Caco-2 (cell line): ENCODE data around the gene ARHGEF7. TPM values are rescaled to one million over a fixed set of nuclear protein-coding genes. Genes with fewer than 3 reads are reported as not detected.

Source experiments
- BruUV-seq: library from RNA; stranded (reverse); fragments of 400-500 nt; replicated peaks from 2 replicates; lab custom pipeline; 2021; lab: Mats Ljungman, UMichigan
- CTCF ChIA-PET: fragments of 300-600 bp; sonication (Branson Sonifier 250); formaldehyde crosslinking; loops from one replicate; lab custom pipeline; 2022; ENCODE audit warnings: antibody characterized with exemption; lab: Charles Lee
- POLR2A ChIA-PET: fragments of 300-600 bp; sonication (Branson Sonifier 250); formaldehyde crosslinking; loops from one replicate; lab custom pipeline; 2022; ENCODE audit warnings: antibody characterized with exemption; lab: Charles Lee
- DNase-seq, 2 experiments: peaks; one replicate each; pipeline versions ENCODE4 v3.0.0 to v3.0.0-alpha.2; 2020 to 2022
- H3K27me3 ChIP-seq: replicated peaks from 2 replicates; pipeline ENCODE4 v1.6.0; 2011; ENCODE audit warnings: low read length; ENCODE audit not compliant: control insufficient read depth, insufficient read depth
- H3K36me3 ChIP-seq: 2 replicates; pipeline ENCODE4 v1.5.1; 2011; ENCODE audit warnings: low read length; ENCODE audit not compliant: control insufficient read depth, insufficient read depth
- H3K4me1 ChIP-seq: fragments of 250-450 bp; sonication (Bioruptor Pico); 2 replicates; pipeline ENCODE4 v1.5.1; 2020; ENCODE audit warnings: mild to moderate bottlenecking
- H3K4me3 ChIP-seq: 2 replicates; pipeline ENCODE4 v1.5.1; 2011; ENCODE audit warnings: low read depth, mild to moderate bottlenecking, control low read depth, low read length
- H3K9me3 ChIP-seq: fragments of 250-450 bp; sonication (Bioruptor Pico); 2 replicates; pipeline ENCODE4 v1.5.1; 2020; ENCODE audit warnings: mild to moderate bottlenecking, moderate library complexity
- H3K27ac Mint-ChIP-seq: one replicate; pipeline ENCODE4 v1.8.0; 2022; ENCODE audit warnings: mixed read lengths; ENCODE audit not compliant: unreplicated experiment
- H3K27me3 Mint-ChIP-seq: one replicate; pipeline ENCODE4 v1.8.0; 2022; ENCODE audit warnings: mixed read lengths; ENCODE audit not compliant: insufficient read depth, unreplicated experiment
- H3K36me3 Mint-ChIP-seq: one replicate; pipeline ENCODE4 v1.8.0; 2022; ENCODE audit warnings: mild to moderate bottlenecking, mixed read lengths; ENCODE audit not compliant: insufficient read depth, unreplicated experiment
- H3K4me1 Mint-ChIP-seq: one replicate; pipeline ENCODE4 v1.8.0; 2022; ENCODE audit warnings: low read depth, mixed read lengths; ENCODE audit not compliant: unreplicated experiment
- H3K4me3 Mint-ChIP-seq: one replicate; pipeline ENCODE4 v1.8.0; 2022; ENCODE audit warnings: mild to moderate bottlenecking, moderate library complexity, mixed read lengths; ENCODE audit not compliant: unreplicated experiment
- H3K9me3 Mint-ChIP-seq: one replicate; pipeline ENCODE4 v1.8.0; 2022; ENCODE audit warnings: mixed read lengths; ENCODE audit not compliant: unreplicated experiment
- intact Hi-C: fragments of 100-400 bp; cut with micrococcal nuclease; formaldehyde crosslinking; loops from one replicate; pipeline ENCODE4 v1.10.0; 2022; ENCODE audit not compliant: unreplicated experiment
- total RNA-seq: library from RNA; stranded (reverse); gene quantifications from 2 replicates; pipeline ENCODE4 v1.2.3, GENCODE V29; 2022
- TF ChIP-seq, protein P1 (sequence below), 2 experiments: fragments of 200-600 bp in 1 of 2; IDR thresholded peaks; 1 replicate in 1 of 2; 2 replicates in 1 of 2; pipeline versions ENCODE4 v1.5.1 to v1.8.0; 2011 to 2022; ENCODE audit warnings: antibody characterized with exemption in 1 of 2, control low read depth in 1 of 2, inconsistent platforms in 1 of 2, low read depth in 1 of 2, low read length in 1 of 2, mild to moderate bottlenecking in 1 of 2, moderate library complexity in 1 of 2; ENCODE audit not compliant: insufficient read depth in 1 of 2, severe bottlenecking in 1 of 2, unreplicated experiment in 1 of 2

The ARHGEF7 gene
- total RNA-seq, 1 experiment from 2014 or later: 60.5 TPM

DNA sequence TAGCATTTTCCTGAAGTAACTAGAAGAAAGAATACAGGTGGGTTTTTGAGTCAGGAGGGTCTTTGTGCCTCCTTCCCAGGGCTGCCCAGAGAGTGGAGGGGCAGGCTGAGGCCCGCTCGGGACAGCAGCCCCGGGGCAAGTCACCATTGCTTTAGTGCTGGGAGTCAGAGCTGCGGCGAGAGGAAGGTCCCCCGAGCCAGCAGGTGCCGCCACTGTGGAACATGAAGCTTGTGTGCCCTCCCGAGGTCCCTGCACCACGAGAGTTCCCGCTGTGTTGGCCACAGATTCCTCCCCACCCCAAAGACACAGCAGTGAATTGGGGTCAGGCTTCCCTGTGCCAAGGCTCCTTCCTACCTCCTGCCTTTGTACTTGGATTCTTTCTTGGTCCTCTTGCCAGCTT lies 154.4 kb downstream of the ARHGEF7 start:
- CTCF ChIA-PET: interaction anchor here (0.6 kb wide), 1 partner anchor 29 kb away, joined by 6 read pairs; no protein-coding TSS in a partner anchor
- Histone ChIP-seq H3K4me1 (no peaks in the 10 kb centered on the region), H3K36me3 (no peaks in the 10 kb centered on the region), H3K4me3 (no peak overlapping the region), H3K27me3 (no peaks in the 10 kb centered on the region), H3K9me3 (no peaks in the 10 kb centered on the region)
- H3K4me1 Mint-ChIP-seq: no peaks in the 10 kb centered on the region
- POLR2A ChIA-PET: no interaction called here
- H3K4me3 Mint-ChIP-seq: no peak overlapping the region
- no peak overlapping the region for H3K27ac Mint-ChIP-seq
- no peaks in the 10 kb centered on the region for H3K9me3 Mint-ChIP-seq
- no peak for DNase-seq
- TF ChIP-seq, protein P1, sequence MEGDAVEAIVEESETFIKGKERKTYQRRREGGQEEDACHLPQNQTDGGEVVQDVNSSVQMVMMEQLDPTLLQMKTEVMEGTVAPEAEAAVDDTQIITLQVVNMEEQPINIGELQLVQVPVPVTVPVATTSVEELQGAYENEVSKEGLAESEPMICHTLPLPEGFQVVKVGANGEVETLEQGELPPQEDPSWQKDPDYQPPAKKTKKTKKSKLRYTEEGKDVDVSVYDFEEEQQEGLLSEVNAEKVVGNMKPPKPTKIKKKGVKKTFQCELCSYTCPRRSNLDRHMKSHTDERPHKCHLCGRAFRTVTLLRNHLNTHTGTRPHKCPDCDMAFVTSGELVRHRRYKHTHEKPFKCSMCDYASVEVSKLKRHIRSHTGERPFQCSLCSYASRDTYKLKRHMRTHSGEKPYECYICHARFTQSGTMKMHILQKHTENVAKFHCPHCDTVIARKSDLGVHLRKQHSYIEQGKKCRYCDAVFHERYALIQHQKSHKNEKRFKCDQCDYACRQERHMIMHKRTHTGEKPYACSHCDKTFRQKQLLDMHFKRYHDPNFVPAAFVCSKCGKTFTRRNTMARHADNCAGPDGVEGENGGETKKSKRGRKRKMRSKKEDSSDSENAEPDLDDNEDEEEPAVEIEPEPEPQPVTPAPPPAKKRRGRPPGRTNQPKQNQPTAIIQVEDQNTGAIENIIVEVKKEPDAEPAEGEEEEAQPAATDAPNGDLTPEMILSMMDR (IDR thresholded peaks at IDR 0.05; ENCODE audit: insufficient read depth in 1 of 2, low read depth in 1 of 2, low read length in 1 of 2, severe bottlenecking in 1 of 2, unreplicated experiment in 1 of 2): no peak
- H3K27me3 Mint-ChIP-seq: no peaks in the 10 kb centered on the region
- intact Hi-C loops: no loop called here
- peaks cover 52% of the 10 kb centered on the region for H3K36me3 Mint-ChIP-seq
- no TSS peak for BruUV-seq

DNA sequence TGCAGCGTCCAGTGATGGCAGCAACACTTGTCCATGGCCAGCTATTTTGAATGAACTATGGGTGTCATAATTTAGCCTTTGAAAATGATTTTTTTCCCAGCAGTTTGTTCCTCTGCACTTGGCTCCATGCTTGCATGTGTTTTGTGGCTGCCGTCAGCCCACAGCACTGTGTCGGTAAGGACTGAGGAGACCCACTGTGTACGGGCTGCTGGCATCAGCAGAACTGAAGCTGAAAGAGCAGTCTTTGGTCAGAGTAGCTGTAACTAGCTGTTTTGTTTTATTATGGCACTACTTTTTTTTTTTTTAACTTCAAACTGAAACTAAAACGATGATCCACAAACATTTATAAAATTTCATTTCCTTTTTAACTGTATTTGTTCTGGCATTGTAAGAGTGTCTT lies 155.0 kb downstream of the ARHGEF7 start:
- H3K4me1 ChIP-seq: no peaks in the 10 kb centered on the region
- peaks cover 51% of the 10 kb centered on the region for H3K36me3 Mint-ChIP-seq
- no peaks in the 10 kb centered on the region for H3K9me3 ChIP-seq
- POLR2A ChIA-PET: no interaction called here
- no peak for DNase-seq
- H3K9me3 Mint-ChIP-seq: no peaks in the 10 kb centered on the region
- no TSS peak for BruUV-seq
- CTCF ChIA-PET: interaction anchor here (0.6 kb wide), 1 partner anchor 29 kb away, joined by 6 read pairs; no protein-coding TSS in a partner anchor
- no peaks in the 10 kb centered on the region for H3K36me3 ChIP-seq
- no peaks in the 10 kb centered on the region for H3K27me3 ChIP-seq
- H3K27me3 Mint-ChIP-seq: no peaks in the 10 kb centered on the region
- intact Hi-C loops: no loop called here
- H3K4me3 Mint-ChIP-seq: no peak overlapping the region
- no peak overlapping the region for H3K4me3 ChIP-seq
- TF ChIP-seq, protein P1 (IDR thresholded peaks at IDR 0.05; ENCODE audit: insufficient read depth in 1 of 2, low read depth in 1 of 2, low read length in 1 of 2, severe bottlenecking in 1 of 2, unreplicated experiment in 1 of 2): no peak
- H3K27ac Mint-ChIP-seq: no peak overlapping the region
- no peaks in the 10 kb centered on the region for H3K4me1 Mint-ChIP-seq

DNA sequence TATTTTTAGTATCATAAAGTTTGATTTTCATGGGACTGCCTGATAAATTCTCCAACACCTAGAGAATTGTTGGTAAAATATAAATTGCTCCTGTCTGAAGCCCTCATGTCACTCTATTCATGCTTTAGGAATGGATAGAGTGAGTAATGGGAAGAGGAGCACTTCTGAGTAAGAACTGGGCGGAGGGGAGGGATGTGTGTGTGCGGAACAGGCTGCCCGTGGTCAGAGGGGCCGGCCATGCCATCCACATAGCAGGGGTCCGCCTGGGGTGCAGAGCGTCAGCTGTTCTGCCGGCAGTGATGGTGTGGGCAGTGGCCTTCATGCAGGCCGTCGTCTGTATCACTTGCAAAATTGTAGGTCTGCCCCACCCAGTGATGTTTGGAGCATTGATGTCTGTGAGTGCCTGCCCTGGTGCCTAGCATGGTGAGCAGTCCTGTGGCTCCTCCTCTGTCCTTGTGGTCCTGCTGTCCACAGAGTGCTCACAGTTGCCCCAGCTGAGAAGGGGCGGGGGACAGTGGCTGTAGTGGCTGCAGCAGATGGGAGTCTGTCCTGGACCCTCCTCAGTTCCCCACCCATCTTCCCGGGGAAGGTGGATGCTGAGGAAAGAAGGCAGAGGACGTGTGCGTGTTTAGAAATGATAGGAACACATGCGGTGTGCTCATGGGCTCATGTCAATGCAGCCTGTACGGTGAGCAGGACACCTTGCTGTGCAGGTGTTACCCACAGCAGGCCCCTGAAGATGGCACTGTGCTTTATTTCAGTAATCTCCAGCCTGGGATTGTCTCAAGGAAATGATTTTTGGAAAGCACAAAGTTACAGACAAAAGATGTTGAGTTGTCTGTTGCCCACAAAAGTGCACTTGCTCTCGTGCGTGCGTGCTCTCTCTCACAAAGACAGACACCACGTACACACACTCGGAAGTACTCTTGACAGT lies 155.9 kb downstream of the ARHGEF7 start:
- Mint-ChIP-seq H3K27ac (no peak overlapping the region), H3K27me3 (no peaks in the 10 kb centered on the region), H3K4me3 (no peak overlapping the region), H3K36me3 (peaks cover 56% of the 10 kb centered on the region), H3K9me3 (no peaks in the 10 kb centered on the region), H3K4me1 (no peaks in the 10 kb centered on the region)
- intact Hi-C loops: no loop called here
- Histone ChIP-seq H3K4me3 (no peak overlapping the region), H3K9me3 (no peaks in the 10 kb centered on the region), H3K27me3 (no peaks in the 10 kb centered on the region), H3K36me3 (peaks cover 5% of the 10 kb centered on the region), H3K4me1 (no peaks in the 10 kb centered on the region)
- CTCF ChIA-PET: no interaction called here
- POLR2A ChIA-PET: no interaction called here
- DNase-seq: no peak
- no TSS peak for BruUV-seq
- TF ChIP-seq, protein P1 (IDR thresholded peaks at IDR 0.05; ENCODE audit: insufficient read depth in 1 of 2, low read depth in 1 of 2, low read length in 1 of 2, severe bottlenecking in 1 of 2, unreplicated experiment in 1 of 2): no peak
